Ishikawa (cell line): ENCODE data around the gene SERPINA1.

Experiments
- CEBPB ChIP-seq: IDR thresholded peaks from 2 replicates; pipeline ENCODE4 v1.6.1; 2012
- CREB1 ChIP-seq: IDR thresholded peaks from 2 replicates; pipeline ENCODE4 v1.6.1; 2012; ENCODE audit warnings: low read depth
- EGR1 ChIP-seq: IDR thresholded peaks from 2 replicates; pipeline ENCODE4 v1.6.1; 2012
- EP300 ChIP-seq: IDR thresholded peaks from 2 replicates; pipeline ENCODE4 v1.6.1; 2012; ENCODE audit warnings: borderline replicate concordance
- FOXM1 ChIP-seq: IDR thresholded peaks from 2 replicates; pipeline ENCODE4 v1.6.1; 2012; ENCODE audit warnings: low read depth, borderline replicate concordance
- NFIC ChIP-seq: IDR thresholded peaks from 2 replicates; pipeline ENCODE4 v1.6.1; 2012
- RAD21 ChIP-seq: IDR thresholded peaks from 2 replicates; pipeline ENCODE4 v1.6.1; 2012; ENCODE audit warnings: low read depth
- TAF1 ChIP-seq: IDR thresholded peaks from 2 replicates; pipeline ENCODE4 v1.6.1; 2012; ENCODE audit warnings: low read depth, mild to moderate bottlenecking
- TCF12 ChIP-seq: IDR thresholded peaks from 2 replicates; pipeline ENCODE4 v1.6.1; 2012; ENCODE audit warnings: low read depth
- TEAD4 ChIP-seq: IDR thresholded peaks from 2 replicates; pipeline ENCODE4 v1.6.1; 2012
- USF1 ChIP-seq: IDR thresholded peaks from 2 replicates; pipeline ENCODE4 v1.6.1; 2012
- YY1 ChIP-seq: IDR thresholded peaks from 2 replicates; pipeline ENCODE4 v1.6.1; 2012; ENCODE audit warnings: low read depth
- ZBTB7A ChIP-seq: IDR thresholded peaks from 2 replicates; pipeline ENCODE4 v1.6.1; 2012; ENCODE audit warnings: low read depth
- TF ChIP-seq, protein P1 (sequence below): IDR thresholded peaks from 2 replicates; pipeline ENCODE4 v1.6.1; 2012
- TF ChIP-seq, protein P2 (sequence below): IDR thresholded peaks from 2 replicates; pipeline ENCODE4 v1.6.1; 2012; ENCODE audit warnings: low read depth, mild to moderate bottlenecking

SERPINA1 gene

DNA sequence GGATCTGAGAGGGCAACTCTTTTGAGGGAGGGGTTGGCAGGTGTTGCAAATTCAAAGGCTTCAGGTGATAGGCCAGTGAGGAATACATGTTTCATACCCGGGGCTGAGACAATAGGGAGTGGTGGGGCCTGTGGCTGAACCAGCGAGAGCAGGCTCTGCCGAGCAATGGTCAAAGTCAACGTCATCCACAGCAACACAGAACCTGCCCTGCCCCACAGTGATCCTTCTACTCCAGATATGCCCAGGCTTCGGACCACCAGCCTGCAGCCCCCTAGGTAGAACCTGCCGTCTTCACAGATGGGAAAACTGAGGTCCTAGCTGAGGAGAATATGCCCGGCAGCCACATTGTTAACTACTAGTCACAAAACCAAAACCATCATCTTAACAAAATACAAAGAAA lies 4.1 kb downstream of the SERPINA1 start:
- TF ChIP-seq RAD21 (no peak), USF1 (no peak), EP300 (no peak), NFIC (no peak), TCF12 (no peak), YY1 (no peak), CEBPB (no peak), TAF1 (no peak), CREB1 (no peak), FOXM1 (no peak)
- TF ChIP-seq, protein P1, sequence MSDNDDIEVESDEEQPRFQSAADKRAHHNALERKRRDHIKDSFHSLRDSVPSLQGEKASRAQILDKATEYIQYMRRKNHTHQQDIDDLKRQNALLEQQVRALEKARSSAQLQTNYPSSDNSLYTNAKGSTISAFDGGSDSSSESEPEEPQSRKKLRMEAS = no peak
- TF ChIP-seq, protein P2, sequence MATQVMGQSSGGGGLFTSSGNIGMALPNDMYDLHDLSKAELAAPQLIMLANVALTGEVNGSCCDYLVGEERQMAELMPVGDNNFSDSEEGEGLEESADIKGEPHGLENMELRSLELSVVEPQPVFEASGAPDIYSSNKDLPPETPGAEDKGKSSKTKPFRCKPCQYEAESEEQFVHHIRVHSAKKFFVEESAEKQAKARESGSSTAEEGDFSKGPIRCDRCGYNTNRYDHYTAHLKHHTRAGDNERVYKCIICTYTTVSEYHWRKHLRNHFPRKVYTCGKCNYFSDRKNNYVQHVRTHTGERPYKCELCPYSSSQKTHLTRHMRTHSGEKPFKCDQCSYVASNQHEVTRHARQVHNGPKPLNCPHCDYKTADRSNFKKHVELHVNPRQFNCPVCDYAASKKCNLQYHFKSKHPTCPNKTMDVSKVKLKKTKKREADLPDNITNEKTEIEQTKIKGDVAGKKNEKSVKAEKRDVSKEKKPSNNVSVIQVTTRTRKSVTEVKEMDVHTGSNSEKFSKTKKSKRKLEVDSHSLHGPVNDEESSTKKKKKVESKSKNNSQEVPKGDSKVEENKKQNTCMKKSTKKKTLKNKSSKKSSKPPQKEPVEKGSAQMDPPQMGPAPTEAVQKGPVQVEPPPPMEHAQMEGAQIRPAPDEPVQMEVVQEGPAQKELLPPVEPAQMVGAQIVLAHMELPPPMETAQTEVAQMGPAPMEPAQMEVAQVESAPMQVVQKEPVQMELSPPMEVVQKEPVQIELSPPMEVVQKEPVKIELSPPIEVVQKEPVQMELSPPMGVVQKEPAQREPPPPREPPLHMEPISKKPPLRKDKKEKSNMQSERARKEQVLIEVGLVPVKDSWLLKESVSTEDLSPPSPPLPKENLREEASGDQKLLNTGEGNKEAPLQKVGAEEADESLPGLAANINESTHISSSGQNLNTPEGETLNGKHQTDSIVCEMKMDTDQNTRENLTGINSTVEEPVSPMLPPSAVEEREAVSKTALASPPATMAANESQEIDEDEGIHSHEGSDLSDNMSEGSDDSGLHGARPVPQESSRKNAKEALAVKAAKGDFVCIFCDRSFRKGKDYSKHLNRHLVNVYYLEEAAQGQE = no peak

DNA sequence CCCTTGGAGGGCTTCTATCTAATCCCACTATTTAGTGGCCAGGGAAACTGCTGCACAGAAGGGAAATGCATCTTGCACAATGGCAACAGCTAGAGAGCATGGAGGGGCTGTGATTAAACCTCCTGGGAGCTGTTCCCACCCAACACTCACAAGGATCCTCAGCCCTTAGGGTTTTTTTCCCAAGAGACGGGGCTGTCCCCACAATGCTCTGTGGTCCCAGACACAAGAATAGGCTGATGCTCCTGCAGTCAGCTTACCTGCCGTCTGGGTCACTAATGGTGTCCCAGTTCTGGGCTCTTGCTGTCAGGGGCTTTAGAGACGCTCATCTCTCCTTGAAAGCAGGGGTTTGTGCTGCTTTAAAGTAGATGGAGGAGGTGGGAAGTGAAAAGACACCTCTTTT lies 4.6 kb downstream of the SERPINA1 start:
- TF ChIP-seq TAF1 (no peak), CEBPB (no peak), CREB1 (no peak), TCF12 (no peak), ZBTB7A (no peak), YY1 (no peak), EGR1 (no peak), EP300 (no peak), USF1 (no peak), RAD21 (no peak), NFIC (no peak), TEAD4 (no peak), FOXM1 (no peak)
- TF ChIP-seq, protein P2 = no peak
- TF ChIP-seq, protein P1 = no peak

DNA sequence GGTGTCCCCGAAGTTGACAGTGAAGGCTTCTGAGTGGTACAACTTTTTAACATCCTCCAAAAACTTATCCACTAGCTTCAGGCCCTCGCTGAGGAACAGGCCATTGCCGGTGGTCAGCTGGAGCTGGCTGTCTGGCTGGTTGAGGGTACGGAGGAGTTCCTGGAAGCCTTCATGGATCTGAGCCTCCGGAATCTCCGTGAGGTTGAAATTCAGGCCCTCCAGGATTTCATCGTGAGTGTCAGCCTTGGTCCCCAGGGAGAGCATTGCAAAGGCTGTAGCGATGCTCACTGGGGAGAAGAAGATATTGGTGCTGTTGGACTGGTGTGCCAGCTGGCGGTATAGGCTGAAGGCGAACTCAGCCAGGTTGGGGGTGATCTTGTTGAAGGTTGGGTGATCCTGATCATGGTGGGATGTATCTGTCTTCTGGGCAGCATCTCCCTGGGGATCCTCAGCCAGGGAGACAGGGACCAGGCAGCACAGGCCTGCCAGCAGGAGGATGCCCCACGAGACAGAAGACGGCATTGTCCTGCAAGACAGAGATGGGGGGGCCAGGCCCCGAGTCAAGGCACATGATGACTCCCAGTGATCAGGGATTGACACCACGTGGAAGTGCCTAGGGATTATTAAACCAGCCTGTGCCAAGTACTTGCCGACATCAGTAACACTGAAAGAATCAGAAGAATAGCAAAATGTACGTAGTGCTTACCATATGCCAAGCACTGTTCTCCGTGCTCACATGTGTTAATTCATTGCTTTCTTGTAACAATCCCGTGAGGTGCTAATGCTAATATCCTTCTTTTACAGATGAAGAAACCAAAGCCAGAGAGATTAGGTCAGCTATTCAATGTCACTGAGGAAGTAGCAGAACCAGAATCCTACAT lies 5.4 kb downstream of the SERPINA1 start:
- TF ChIP-seq USF1 (no peak), RAD21 (no peak), EGR1 (no peak), ZBTB7A (no peak), EP300 (no peak), YY1 (no peak)
- TF ChIP-seq, protein P1 = no peak

- TF ChIP-seq CEBPB = no peak
- no peak for TF ChIP-seq ZBTB7A
- no peak for TF ChIP-seq TEAD4
- no peak for TF ChIP-seq YY1
- no peak for TF ChIP-seq CREB1
- TF ChIP-seq USF1 = no peak
- TF ChIP-seq FOXM1 = no peak
- TF ChIP-seq TCF12 = no peak
- TF ChIP-seq RAD21 = no peak
- TF ChIP-seq, protein P2 = no peak
- TF ChIP-seq, protein P1 = no peak
- TF ChIP-seq EP300 = no peak
Measured at GRCh38 chr14:94382099-94382715, 6.2 kb downstream of the SERPINA1 start.
